ENCODE measurements around the gene GPX3.

DNA sequence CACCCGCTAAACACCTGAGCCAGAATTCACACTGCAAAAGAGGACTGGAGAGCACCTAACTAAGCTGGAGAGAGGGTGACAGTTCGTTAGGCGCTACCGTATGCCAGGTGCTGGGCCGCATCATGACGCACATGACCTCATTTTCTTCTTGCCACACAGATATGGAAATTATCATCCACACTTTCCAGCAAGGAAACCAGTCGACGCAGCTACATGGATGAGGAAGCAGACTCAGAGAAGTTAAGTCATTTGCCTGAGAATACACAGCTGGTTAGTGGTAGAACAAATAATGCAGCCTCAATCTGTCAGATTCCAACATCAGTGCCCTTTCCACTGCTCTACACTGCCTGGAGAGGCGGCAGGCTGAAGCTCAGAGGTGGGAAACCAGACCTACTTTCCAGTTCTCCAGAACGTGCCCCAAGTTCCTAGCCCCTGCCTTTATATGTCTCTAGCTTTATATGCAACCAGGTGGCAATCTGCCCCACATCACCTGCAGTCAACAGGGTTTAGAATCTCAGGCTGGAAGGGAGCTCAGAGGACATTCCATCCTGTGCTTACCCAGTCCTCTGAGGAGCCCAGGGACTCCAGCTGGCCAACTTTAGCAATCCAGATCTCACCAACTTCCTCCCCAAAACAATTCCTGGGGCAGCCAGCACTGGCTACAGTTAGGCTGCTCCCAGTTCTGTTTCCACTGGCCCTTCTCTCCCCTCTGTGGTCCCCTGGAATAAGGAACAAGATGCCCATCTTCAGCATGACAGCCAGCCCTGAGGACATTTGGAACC lies 51.6 kb downstream of the GPX3 start:
- TF ChIP-seq, protein P1, sequence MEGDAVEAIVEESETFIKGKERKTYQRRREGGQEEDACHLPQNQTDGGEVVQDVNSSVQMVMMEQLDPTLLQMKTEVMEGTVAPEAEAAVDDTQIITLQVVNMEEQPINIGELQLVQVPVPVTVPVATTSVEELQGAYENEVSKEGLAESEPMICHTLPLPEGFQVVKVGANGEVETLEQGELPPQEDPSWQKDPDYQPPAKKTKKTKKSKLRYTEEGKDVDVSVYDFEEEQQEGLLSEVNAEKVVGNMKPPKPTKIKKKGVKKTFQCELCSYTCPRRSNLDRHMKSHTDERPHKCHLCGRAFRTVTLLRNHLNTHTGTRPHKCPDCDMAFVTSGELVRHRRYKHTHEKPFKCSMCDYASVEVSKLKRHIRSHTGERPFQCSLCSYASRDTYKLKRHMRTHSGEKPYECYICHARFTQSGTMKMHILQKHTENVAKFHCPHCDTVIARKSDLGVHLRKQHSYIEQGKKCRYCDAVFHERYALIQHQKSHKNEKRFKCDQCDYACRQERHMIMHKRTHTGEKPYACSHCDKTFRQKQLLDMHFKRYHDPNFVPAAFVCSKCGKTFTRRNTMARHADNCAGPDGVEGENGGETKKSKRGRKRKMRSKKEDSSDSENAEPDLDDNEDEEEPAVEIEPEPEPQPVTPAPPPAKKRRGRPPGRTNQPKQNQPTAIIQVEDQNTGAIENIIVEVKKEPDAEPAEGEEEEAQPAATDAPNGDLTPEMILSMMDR (conservative IDR thresholded peaks at IDR 0.05 in 1 of 2, IDR thresholded peaks at IDR 0.05 in 1 of 2; ENCODE audit: low read depth in 1 of 2, low read length in 2 of 2): no peak
- TF ChIP-seq EZH2 (IDR thresholded peaks at IDR 0.05; ENCODE audit: low read length, missing control alignments): no peak

Data from fibroblast of lung (primary cell).